H9 (cell line): ENCODE measurements around the gene EMC9. TPM values are rescaled to one million over a fixed set of nuclear protein-coding genes. Genes with fewer than 3 reads are reported as not detected.

Source experiments
- DNase-seq: peaks from one replicate; pipeline ENCODE4 v3.0.0-alpha.2; 2017
- H2AFZ ChIP-seq: one replicate; pipeline ENCODE4 v1.6.1; 2013; ENCODE audit warnings: mild to moderate bottlenecking, low read length, control low read depth, moderate library complexity
- H2AK5ac ChIP-seq: 2 replicates; pipeline ENCODE4 v1.6.1; 2013; ENCODE audit warnings: low read length, control low read depth, mixed read lengths; ENCODE audit not compliant: insufficient read length
- H2BK120ac ChIP-seq: one replicate; pipeline ENCODE4 v1.6.1; 2013; ENCODE audit warnings: low read depth, mild to moderate bottlenecking, low read length, control low read depth, inconsistent platforms; ENCODE audit not compliant: poor library complexity, severe bottlenecking
- H2BK12ac ChIP-seq: 2 replicates; pipeline ENCODE4 v1.6.1; 2013; ENCODE audit warnings: low read length, control low read depth, mixed read lengths, low read depth; ENCODE audit not compliant: insufficient read length
- H2BK15ac ChIP-seq: 2 replicates; pipeline ENCODE4 v1.6.1; 2013; ENCODE audit warnings: low read depth, low read length, control low read depth
- H2BK20ac ChIP-seq: one replicate; pipeline ENCODE4 v1.6.1; 2013; ENCODE audit warnings: low read depth, mild to moderate bottlenecking, low read length, control low read depth, inconsistent platforms; ENCODE audit not compliant: poor library complexity, severe bottlenecking
- H2BK5ac ChIP-seq: 2 replicates; pipeline ENCODE4 v1.6.1; 2013; ENCODE audit warnings: low read length, control low read depth, mixed read lengths; ENCODE audit not compliant: insufficient read length
- H3K14ac ChIP-seq: 2 replicates; pipeline ENCODE4 v1.6.1; 2013; ENCODE audit warnings: low read length, control low read depth; ENCODE audit not compliant: insufficient read depth
- H3K18ac ChIP-seq: 2 replicates; pipeline ENCODE4 v1.6.1; 2013; ENCODE audit warnings: low read depth, mild to moderate bottlenecking, mixed read lengths, low read length, control low read depth; ENCODE audit not compliant: insufficient read length
- H3K23ac ChIP-seq: 2 replicates; pipeline ENCODE4 v1.6.1; 2013; ENCODE audit warnings: low read length, control low read depth, mixed read lengths, low read depth; ENCODE audit not compliant: insufficient read length
- H3K23me2 ChIP-seq: 2 replicates; pipeline ENCODE4 v1.6.1; 2013; ENCODE audit warnings: low read depth, mild to moderate bottlenecking, mixed read lengths, low read length, control low read depth; ENCODE audit not compliant: insufficient read length, poor library complexity, severe bottlenecking
- H3K27ac ChIP-seq: 2 replicates; pipeline ENCODE4 v1.5.1; 2013; ENCODE audit warnings: low read length, control low read depth, mixed read lengths, low read depth; ENCODE audit not compliant: insufficient read length
- H3K27me3 ChIP-seq: 2 replicates; pipeline ENCODE4 v1.6.1; 2013; ENCODE audit warnings: low read length, control low read depth, inconsistent platforms; ENCODE audit not compliant: insufficient read depth
- H3K4ac ChIP-seq: 2 replicates; pipeline ENCODE4 v1.6.1; 2013; ENCODE audit warnings: low read depth, mild to moderate bottlenecking, control low read depth, inconsistent platforms, low read length, moderate library complexity
- H3K4me1 ChIP-seq: 2 replicates; pipeline ENCODE4 v1.6.1; 2013; ENCODE audit warnings: low read length, control low read depth, inconsistent platforms; ENCODE audit not compliant: insufficient read depth
- H3K4me2 ChIP-seq: 2 replicates; pipeline ENCODE4 v1.6.1; 2013; ENCODE audit warnings: low read length, control low read depth, mixed read lengths; ENCODE audit not compliant: insufficient read length, insufficient read depth
- H3K56ac ChIP-seq: 2 replicates; pipeline ENCODE4 v1.6.1; 2013; ENCODE audit warnings: low read depth, mild to moderate bottlenecking, mixed read lengths, low read length, control low read depth; ENCODE audit not compliant: insufficient read length
- H3K79me1 ChIP-seq: 2 replicates; pipeline ENCODE4 v1.6.1; 2013; ENCODE audit warnings: low read depth, mild to moderate bottlenecking, moderate library complexity, low read length, control low read depth, inconsistent platforms; ENCODE audit not compliant: insufficient read depth, poor library complexity, severe bottlenecking
- H3K79me2 ChIP-seq: 2 replicates; pipeline ENCODE4 v1.6.1; 2013; ENCODE audit warnings: low read length, control low read depth, inconsistent platforms; ENCODE audit not compliant: insufficient read depth
- H3K9ac ChIP-seq: 2 replicates; pipeline ENCODE4 v1.6.1; 2013; ENCODE audit warnings: low read length, control low read depth, mixed read lengths; ENCODE audit not compliant: insufficient read length; ENCODE audit errors: extremely low read depth
- H3K9me3 ChIP-seq: one replicate; pipeline ENCODE4 v1.6.1; 2013; ENCODE audit warnings: low read depth, low read length, inconsistent platforms; ENCODE audit not compliant: control insufficient read depth
- H3T11ph ChIP-seq: one replicate; pipeline ENCODE4 v1.6.1; 2013; ENCODE audit warnings: mild to moderate bottlenecking, low read length, control low read depth, inconsistent platforms
- H4K20me1 ChIP-seq: one replicate; pipeline ENCODE4 v1.6.1; 2013; ENCODE audit not compliant: control insufficient read depth, insufficient read length, insufficient read depth
- H4K5ac ChIP-seq: 2 replicates; pipeline ENCODE4 v1.6.1; 2013; ENCODE audit warnings: low read depth, mild to moderate bottlenecking, mixed read lengths, low read length, control low read depth; ENCODE audit not compliant: insufficient read length
- H4K8ac ChIP-seq: replicated peaks from 2 replicates; pipeline ENCODE4 v1.6.1; 2013; ENCODE audit warnings: low read length, control low read depth, mixed read lengths, low read depth; ENCODE audit not compliant: insufficient read length
- H4K91ac ChIP-seq: 2 replicates; pipeline ENCODE4 v1.6.1; 2013; ENCODE audit warnings: low read depth, mild to moderate bottlenecking, moderate library complexity, mixed read lengths, low read length, control low read depth; ENCODE audit not compliant: insufficient read length
- H3K27ac Mint-ChIP-seq, 3 experiments: 2 replicates in 2 of 3; 3 replicates in 1 of 3; pipeline ENCODE4 v1.8.0; 2020 to 2021; ENCODE audit warnings: mixed read lengths in 3 of 3, mild to moderate bottlenecking in 1 of 3, moderate library complexity in 1 of 3
- H3K27me3 Mint-ChIP-seq: 2 replicates; pipeline ENCODE4 v1.8.0; 2021; ENCODE audit warnings: low read depth, mild to moderate bottlenecking, moderate library complexity, mixed read lengths
- H3K36me3 Mint-ChIP-seq, 3 experiments: 2 replicates in 2 of 3; 3 replicates in 1 of 3; pipeline ENCODE4 v1.8.0; 2020 to 2021; ENCODE audit warnings: low read depth in 3 of 3, mixed read lengths in 3 of 3; ENCODE audit not compliant: insufficient read depth in 1 of 3
- H3K4me1 Mint-ChIP-seq, 2 experiments: 2 replicates each; pipeline ENCODE4 v1.8.0; 2020; ENCODE audit warnings: mixed read lengths in 2 of 2
- H3K4me3 Mint-ChIP-seq, 2 experiments: 2 replicates in 1 of 2; 3 replicates in 1 of 2; pipeline ENCODE4 v1.8.0; 2020 to 2021; ENCODE audit warnings: mild to moderate bottlenecking in 2 of 2, mixed read lengths in 2 of 2, moderate library complexity in 1 of 2
- H3K9me3 Mint-ChIP-seq, 2 experiments: 2 replicates in 1 of 2; 3 replicates in 1 of 2; pipeline ENCODE4 v1.8.0; 2020; ENCODE audit warnings: mild to moderate bottlenecking in 2 of 2, mixed read lengths in 2 of 2, moderate library complexity in 1 of 2
- CTCF ChIP-seq: fragments of 200-600 bp; sonication (generic); conservative IDR thresholded peaks from 3 replicates; pipeline ENCODE4 v1.8.0; 2021; ENCODE audit warnings: antibody characterized with exemption, mild to moderate bottlenecking
- WGBS: extraction: QIAGEN DNeasy Blood & Tissue Kit; methylation state at CpG from one replicate; pipeline ENCODE4 v1.1.7; 2013; ENCODE audit warnings: missing lambda C conversion rate, low lambda C conversion rate, mixed read lengths; ENCODE audit not compliant: insufficient read length; ENCODE audit errors: extremely low coverage; 5-methylcytosine and 5-hydroxymethylcytosine counted together
- total RNA-seq: library from RNA; stranded (reverse); gene quantifications from 2 replicates; pipeline ENCODE4 v1.2.1, GENCODE V29; 2021

EMC9 gene
- total RNA-seq, 1 experiment from 2014 or later = 52.9 TPM

- Histone ChIP-seq H2BK5ac (no peak overlapping the region), H4K91ac (no peak overlapping the region), H3K4me2 (no peak overlapping the region), H3K4me1 (no peaks in the 10 kb centered on the region), H4K8ac (no peak overlapping the region), H3K56ac (no peak overlapping the region), H2BK12ac (no peak overlapping the region), H3K18ac (no peak overlapping the region), H2AK5ac (no peak overlapping the region), H3K14ac (no peak overlapping the region), H3K23me2 (peaks cover 13% of the 10 kb centered on the region), H3K4ac (no peak overlapping the region), H3K27me3 (no peaks in the 10 kb centered on the region), H2BK120ac (no peak overlapping the region), H2AFZ (no peak overlapping the region), H3K9me3 (no peaks in the 10 kb centered on the region), H4K20me1 (no peaks in the 10 kb centered on the region), H3K79me1 (no peaks in the 10 kb centered on the region), H3T11ph (no peak overlapping the region), H3K27ac (no peak overlapping the region), H3K79me2 (no peaks in the 10 kb centered on the region), H4K5ac (no peak overlapping the region), H2BK20ac (no peak overlapping the region), H2BK15ac (no peak overlapping the region), H3K23ac (no peak overlapping the region), H3K9ac (no peak overlapping the region)
- Mint-ChIP-seq H3K27ac (no peak overlapping the region), H3K4me3 (no peak overlapping the region), H3K4me1 (peaks cover 12 to 15% of the 10 kb centered on the region in 2 experiments), H3K9me3 (no peaks in the 10 kb centered on the region; a peak in 1 of 5 replicates), H3K36me3 (peaks cover 21 to 57% (median 52%) of the 10 kb centered on the region in 3 experiments; a peak in 6 of 7 replicates), H3K27me3 (peaks cover 3% of the 10 kb centered on the region; the same call in 1 of the 2 replicates)
- no peak for TF ChIP-seq CTCF
- no CpG with 5 or more reads among the region's 6 CpGs for WGBS
- DNase-seq = no peak
Observed at GRCh38 chr14:24117179-24117578, 24.2 kb downstream of the EMC9 start.
